Sigmoid colon (tissue), 7 donors: ENCODE data around the gene BIRC7. TPM values are rescaled to one million over a fixed set of nuclear protein-coding genes. Genes with fewer than 3 reads are reported as not detected.

ENCODE experiments used
- DNase-seq: peaks from one replicate; pipeline ENCODE4 v3.0.0-alpha.2; 2019
- H3K27ac ChIP-seq, 4 donors: fragments of 200-600 bp; sonication (generic); one replicate each; pipeline ENCODE4 v1.5.1; 2016 to 2019; ENCODE audit warnings: mild to moderate bottlenecking in 1 of 4
- H3K27me3 ChIP-seq, 3 donors: fragments of 200-600 bp; sonication (generic); one replicate each; pipeline ENCODE4 v1.5.1; 2019; ENCODE audit warnings: mild to moderate bottlenecking in 1 of 3
- H3K36me3 ChIP-seq, 4 donors: fragments of 200-600 bp; sonication (generic); one replicate each; pipeline ENCODE4 v1.5.1; 2016 to 2019
- H3K4me1 ChIP-seq, 4 donors: fragments of 200-600 bp; sonication (generic); one replicate each; pipeline ENCODE4 v1.5.1; 2017 to 2019
- H3K4me3 ChIP-seq, 4 donors: fragments of 200-600 bp; sonication (generic); one replicate each; pipeline ENCODE4 v1.5.1; 2017 to 2019; ENCODE audit warnings: mild to moderate bottlenecking in 2 of 4, moderate library complexity in 1 of 4
- H3K9me3 ChIP-seq, 4 donors: fragments of 200-600 bp in 3 of 4; sonication (generic) in 3 of 4; one replicate each; pipeline versions ENCODE4 v1.5.1 to v1.6.1; 2013 to 2019
- CTCF ChIP-seq, 4 experiments: fragments of 450-650 bp in 3 of 4; fragments of 200-600 bp in 1 of 4; IDR thresholded peaks; one replicate each; pipeline ENCODE4 v1.5.1; 2016 to 2019; ENCODE audit warnings: antibody characterized with exemption in 4 of 4, mild to moderate bottlenecking in 3 of 4, moderate library complexity in 2 of 4
- EP300 ChIP-seq, 4 donors: sonication (generic); formaldehyde crosslinking; IDR thresholded peaks; one replicate each; pipeline ENCODE4 v1.6.1; 2017; ENCODE audit warnings: antibody characterized with exemption in 4 of 4
- POLR2A ChIP-seq, 2 donors: fragments of 450-650 bp; IDR thresholded peaks; one replicate each; pipeline ENCODE4 v1.6.1; 2016; ENCODE audit warnings: antibody characterized with exemption in 2 of 2, mild to moderate bottlenecking in 2 of 2, moderate library complexity in 2 of 2
- POLR2AphosphoS5 ChIP-seq, 4 donors: sonication (generic); formaldehyde crosslinking; IDR thresholded peaks; one replicate each; pipeline ENCODE4 v1.6.1; 2017; ENCODE audit warnings: antibody characterized with exemption in 4 of 4
- WGBS, 2 donors: extraction: QIAGEN DNeasy Blood & Tissue Kit; methylation state at CpG; one replicate each; pipeline ENCODE4 v1.1.7; 2013; 5-methylcytosine and 5-hydroxymethylcytosine counted together
- intact Hi-C: fragments of 100-400 bp; cut with DNase I; formaldehyde crosslinking; loops from one replicate; pipeline ENCODE4 v1.15.1; 2023
- polyA plus RNA-seq, 3 donors: library from polyadenylated mRNA; stranded (reverse); fragments of 200-250 nt; gene quantifications; one replicate each; pipeline ENCODE4 v1.2.3, GENCODE V29; 2013
- total RNA-seq, 4 donors: library from RNA; depleted of rRNA; stranded (reverse); fragments of >200 nt; gene quantifications; one replicate each; pipeline ENCODE4 v1.1.0, GENCODE V29; 2016
- donor health status: healthy with polysubstance abuse.
- donor health status: Bipolar disorder and iron deficiency.
- donor health status: healthy.

The BIRC7 gene
- total and polyA plus RNA-seq, 7 donors, result 0.15 to 1.2 (median 0.66) TPM; not detected in 3

GRCh38 chr20:63217706-63218105 is 18.0 kb upstream of the BIRC7 start:
- H3K9me3 ChIP-seq, result no peaks in the 10 kb centered on the region
- 82 to 83% methylated on average over 7 of the region's 7 CpGs for WGBS, 2 donors
- intact Hi-C loops, result loop anchor here (2.0 to 10.0 kb wide), 6 partner anchors 55 to 813 kb away; partner anchors contain the start of genes ARFGAP1, CABLES2, SAMD10 and SLC17A9
- no peak for DNase-seq
- H3K27ac ChIP-seq, result no peak overlapping the region
- no peak for TF ChIP-seq POLR2A (IDR thresholded peaks at IDR 0.05)
- no peak for TF ChIP-seq POLR2AphosphoS5 (IDR thresholded peaks at IDR 0.05)
- TF ChIP-seq CTCF (IDR thresholded peaks at IDR 0.05), result no peak
- no peak for TF ChIP-seq EP300 (IDR thresholded peaks at IDR 0.05)
- no peak overlapping the region for H3K4me3 ChIP-seq
- H3K4me1 ChIP-seq, result peaks cover 0 to 34% (median 29%) of the 10 kb centered on the region in 4 donors
- H3K27me3 ChIP-seq, result no peaks in the 10 kb centered on the region
- H3K36me3 ChIP-seq, result peaks cover 8 to 19% (median 9%) of the 10 kb centered on the region in 4 donors

- 83 to 88% methylated on average over 13 of the region's 13 CpGs for WGBS, 2 donors
- H3K4me3 ChIP-seq, result no peak overlapping the region
- no peaks in the 10 kb centered on the region for H3K27me3 ChIP-seq
- H3K36me3 ChIP-seq, result peaks cover 0 to 7% (median 0%) of the 10 kb centered on the region in 4 donors
- peaks cover 0 to 25% (median 17%) of the 10 kb centered on the region in 4 donors for H3K4me1 ChIP-seq
- DNase-seq, result no peak
- no peaks in the 10 kb centered on the region for H3K9me3 ChIP-seq
- H3K27ac ChIP-seq, result no peak overlapping the region
- intact Hi-C loops, result loop anchor here (5.0 to 10.0 kb wide), 5 partner anchors 112 to 814 kb away; partner anchors contain the start of genes CABLES2, SAMD10 and SLC17A9
- TF ChIP-seq POLR2A (IDR thresholded peaks at IDR 0.05) (no peak), POLR2AphosphoS5 (IDR thresholded peaks at IDR 0.05) (no peak), EP300 (IDR thresholded peaks at IDR 0.05) (no peak), CTCF (IDR thresholded peaks at IDR 0.05) (no peak)
These were observed 16.8 kb upstream of the BIRC7 start for GRCh38 chr20:63218701-63219446.

GRCh38 chr20:63219447-63219821 is 16.3 kb upstream of the BIRC7 start:
- 77 to 83% methylated on average over 8 of the region's 8 CpGs for WGBS, 2 donors
- peaks cover 0 to 23% (median 19%) of the 10 kb centered on the region in 4 donors for H3K4me1 ChIP-seq
- TF ChIP-seq POLR2A (IDR thresholded peaks at IDR 0.05) (no peak), CTCF (IDR thresholded peaks at IDR 0.05) (no peak), EP300 (IDR thresholded peaks at IDR 0.05) (no peak), POLR2AphosphoS5 (IDR thresholded peaks at IDR 0.05) (no peak)
- DNase-seq, result no peak
- no peaks in the 10 kb centered on the region for H3K9me3 ChIP-seq
- H3K4me3 ChIP-seq, result no peak overlapping the region
- peaks cover 0 to 2% (median 0%) of the 10 kb centered on the region in 4 donors for H3K36me3 ChIP-seq
- intact Hi-C loops, result loop anchor here (5.0 to 10.0 kb wide), 5 partner anchors 112 to 815 kb away; partner anchors contain the start of genes CABLES2, SAMD10 and SLC17A9
- H3K27ac ChIP-seq, result no peak overlapping the region
- H3K27me3 ChIP-seq, result no peaks in the 10 kb centered on the region

DNA sequence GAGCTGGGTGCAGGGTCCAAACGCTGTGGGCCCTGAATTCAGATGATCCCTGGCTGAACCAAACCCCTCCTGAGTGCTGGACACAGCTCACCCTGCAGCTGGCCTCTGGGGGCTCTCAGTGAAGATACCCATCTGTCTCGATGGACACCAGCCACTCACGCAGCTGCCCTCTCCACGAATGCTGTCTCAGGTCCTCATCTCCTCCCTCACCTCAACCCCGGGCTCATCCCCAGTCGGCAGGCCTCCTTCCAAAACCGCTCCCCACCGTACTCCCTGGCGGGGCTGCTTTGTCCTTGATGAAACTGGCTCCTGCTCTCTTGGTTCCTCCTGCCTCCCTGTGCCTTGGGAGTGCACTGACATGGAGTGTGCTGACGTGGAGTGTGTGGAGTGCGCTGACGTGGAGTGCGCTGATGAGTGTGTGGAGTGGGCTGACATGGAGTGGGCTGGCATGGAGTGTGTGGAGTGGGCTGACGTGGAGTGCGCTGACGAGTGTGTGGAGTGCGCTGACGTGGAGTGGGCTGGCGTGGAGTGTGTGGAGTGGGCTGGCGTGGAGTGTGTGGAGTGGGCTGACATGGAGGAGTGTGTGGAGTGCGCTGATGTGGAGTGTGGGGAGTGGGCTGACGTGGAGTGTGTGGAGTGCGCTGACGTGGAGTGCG is 15.7 kb upstream of the BIRC7 start:
- intact Hi-C loops, result loop anchor here (5.0 to 10.0 kb wide), 5 partner anchors 113 to 815 kb away; partner anchors contain the start of genes CABLES2, SAMD10 and SLC17A9
- Histone ChIP-seq H3K4me3 (no peak overlapping the region), H3K27ac (no peak overlapping the region), H3K27me3 (no peaks in the 10 kb centered on the region), H3K9me3 (no peaks in the 10 kb centered on the region), H3K36me3 (no peaks in the 10 kb centered on the region), H3K4me1 (peaks cover 0 to 23% (median 19%) of the 10 kb centered on the region in 4 donors)
- DNase-seq, result no peak
- 83 to 86% methylated on average over 25 of the region's 25 CpGs for WGBS, 2 donors
- no peak for TF ChIP-seq EP300 (IDR thresholded peaks at IDR 0.05)
- no peak for TF ChIP-seq POLR2AphosphoS5 (IDR thresholded peaks at IDR 0.05)
- no peak for TF ChIP-seq CTCF (IDR thresholded peaks at IDR 0.05)
- TF ChIP-seq POLR2A (IDR thresholded peaks at IDR 0.05), result no peak
